PC-9 (cell line): ENCODE data around the gene MRPS25.

Source experiments
- CTCF ChIP-seq: fragments of 200-600 bp; sonication (generic); conservative IDR thresholded peaks from 2 replicates; pipeline ENCODE4 v1.6.1; 2017; ENCODE audit warnings: mixed run types, antibody characterized with exemption, mild to moderate bottlenecking, moderate library complexity
- EZH2 ChIP-seq: fragments of 200-600 bp; sonication (generic); IDR thresholded peaks from 2 replicates; pipeline ENCODE4 v1.8.0; 2017; ENCODE audit warnings: antibody characterized with exemption, low read depth

DNA sequence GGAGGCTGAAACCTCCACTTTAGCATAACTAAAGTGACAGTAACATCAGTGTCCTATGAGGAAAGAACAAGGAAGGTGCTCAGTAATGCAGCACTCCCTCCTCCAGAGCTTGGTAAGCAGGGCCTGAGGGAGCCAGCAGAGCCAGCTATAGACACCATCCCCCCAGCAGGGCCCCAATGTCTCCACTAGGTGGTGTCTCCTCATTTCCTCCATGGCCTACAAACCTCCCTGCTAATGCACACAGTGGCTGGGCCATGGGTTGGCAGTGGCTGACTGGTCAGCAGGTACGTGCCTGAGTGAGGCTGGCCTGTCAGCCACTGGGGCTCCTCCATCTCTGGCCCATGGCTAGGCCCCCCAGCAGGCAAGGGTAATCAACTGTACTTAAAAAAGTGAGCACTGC is 13.6 kb downstream of the MRPS25 start:
- peak; percentile 72 for TF ChIP-seq CTCF
- no peak for TF ChIP-seq EZH2
